HepG2 (cell line): Measurements from ENCODE around the gene IGFALS. TPM values are rescaled to one million over a fixed set of nuclear protein-coding genes. Genes with fewer than 3 reads are reported as not detected.

ENCODE experiments used
- ATAC-seq: fragments of 200-7000 bp; cut with Tn5 transposase; 3 replicates; pipeline ENCODE4 v1.9.1; 2020; ENCODE audit warnings: mild to moderate bottlenecking, moderate library complexity
- BruUV-seq: library from RNA; stranded (reverse); fragments of 400-500 nt; replicated peaks from 2 replicates; lab custom pipeline; 2021; lab: Mats Ljungman, UMichigan
- CTCF ChIA-PET: fragments of 300-600 bp; formaldehyde crosslinking; extraction: SDS; loops from one replicate; lab custom pipeline; 2021; ENCODE audit warnings: low total read pairs, inconsistent platforms, low intra/inter-chr PET ratio; lab: Yijun Ruan, JAX
- POLR2A ChIA-PET: fragments of 350-600 bp; sonication (Branson Sonifier 250); formaldehyde crosslinking; loops from one replicate; lab custom pipeline; 2020; ENCODE audit warnings: antibody characterized with exemption, inconsistent platforms; lab: Yijun Ruan, JAX
- DNase-seq: peaks from one replicate; pipeline ENCODE4 v3.0.0-alpha.2; 2015; ENCODE audit warnings: low spot score
- FAIRE-seq: peaks from 3 replicates; lab custom pipeline; 2011; peaks lifted over from hg19 to GRCh38; lab: Jason Lieb, UNC
- H2AFZ ChIP-seq: one replicate; pipeline ENCODE4 v1.6.1; 2011; ENCODE audit warnings: low read length, inconsistent platforms
- H3K27ac ChIP-seq: fragments of 300-600 bp; 3 replicates; pipeline ENCODE4 v1.8.0; 2011; ENCODE audit warnings: mixed run types, mild to moderate bottlenecking, mixed read lengths, low read length, inconsistent platforms; ENCODE audit not compliant: insufficient read depth; ENCODE audit errors: extremely low read length
- H3K27me3 ChIP-seq, 2 experiments: fragments of 200-600 bp in 1 of 2; 2 replicates in 1 of 2; 3 replicates in 1 of 2; pipeline versions ENCODE4 v1.6.0 to v1.8.0; 2011; ENCODE audit warnings: low read length in 2 of 2, mild to moderate bottlenecking in 2 of 2, moderate library complexity in 2 of 2, inconsistent platforms in 1 of 2; ENCODE audit not compliant: insufficient read depth in 2 of 2, control insufficient read depth in 1 of 2
- H3K36me3 ChIP-seq, 2 experiments: fragments of 200-600 bp in 1 of 2; replicated peaks in 1 of 2; 2 replicates in 1 of 2; 3 replicates in 1 of 2; pipeline versions ENCODE4 v1.5.1 to v1.8.0; 2011; ENCODE audit warnings: low read length in 2 of 2, inconsistent platforms in 1 of 2; ENCODE audit not compliant: insufficient read depth in 2 of 2, control insufficient read depth in 1 of 2
- H3K4me1 ChIP-seq: 2 replicates; pipeline ENCODE4 v1.5.1; 2012; ENCODE audit warnings: low read length, inconsistent platforms; ENCODE audit not compliant: insufficient read depth
- H3K4me2 ChIP-seq: 2 replicates; pipeline ENCODE4 v1.6.0; 2011; ENCODE audit warnings: low read depth, low read length, inconsistent platforms
- H3K4me3 ChIP-seq, 3 experiments: fragments of 200-600 bp in 1 of 3; sonication (generic), shearing (Covaris generic) in 1 of 3; replicated peaks in 1 of 3; 2 replicates each; pipeline ENCODE4 v1.5.1; 2011 to 2016; ENCODE audit warnings: low read length in 3 of 3, inconsistent platforms in 2 of 3, low read depth in 2 of 3, mild to moderate bottlenecking in 2 of 3, control low read depth in 1 of 3, mixed read lengths in 1 of 3; ENCODE audit not compliant: insufficient read depth in 1 of 3
- H3K79me2 ChIP-seq: one replicate; pipeline ENCODE4 v1.6.1; 2011; ENCODE audit warnings: low read length, inconsistent platforms; ENCODE audit not compliant: insufficient read depth
- H3K9ac ChIP-seq: 2 replicates; pipeline ENCODE4 v1.6.0; 2011; ENCODE audit warnings: mild to moderate bottlenecking, low read depth, low read length, inconsistent platforms; ENCODE audit not compliant: insufficient read depth
- H3K9me3 ChIP-seq: 2 replicates; pipeline ENCODE4 v1.5.1; 2012; ENCODE audit warnings: mild to moderate bottlenecking, low read length
- H4K20me1 ChIP-seq: 2 replicates; pipeline ENCODE4 v1.6.0; 2011; ENCODE audit warnings: inconsistent platforms, mild to moderate bottlenecking, low read length, moderate library complexity; ENCODE audit not compliant: insufficient read depth
- BRCA1 ChIP-seq: sonication (generic); formaldehyde crosslinking; IDR thresholded peaks from 2 replicates; pipeline ENCODE4 v1.4.0; 2020; ENCODE audit warnings: missing genetic modification reagents
- HOXD1 ChIP-seq: sonication (generic); formaldehyde crosslinking; IDR thresholded peaks from 2 replicates; pipeline ENCODE4 v1.5.0; 2020; ENCODE audit warnings: missing genetic modification reagents
- NFIC ChIP-seq: IDR thresholded peaks from 2 replicates; pipeline ENCODE4 v1.6.1; 2012; ENCODE audit warnings: mild to moderate bottlenecking, low read length, inconsistent platforms
- SKI ChIP-seq: fragments of 450-650 bp; IDR thresholded peaks from one replicate; pipeline ENCODE4 v1.6.1; 2018; ENCODE audit warnings: mild to moderate bottlenecking; ENCODE audit not compliant: partially characterized antibody
- SRSF4 ChIP-seq: fragments of 200-400 bp; formaldehyde crosslinking; IDR thresholded peaks from one replicate; pipeline ENCODE4 v1.6.1; 2018; ENCODE audit warnings: mild to moderate bottlenecking, low read depth, low read length, moderate library complexity; ENCODE audit not compliant: poor library complexity, severe bottlenecking
- ZNF30 ChIP-seq: sonication (generic); formaldehyde crosslinking; IDR thresholded peaks from 2 replicates; pipeline ENCODE4 v1.5.0; 2020; ENCODE audit warnings: mild to moderate bottlenecking, missing genetic modification reagents
- ZNF333 ChIP-seq: sonication (generic); formaldehyde crosslinking; IDR thresholded peaks from 2 replicates; pipeline ENCODE4 v1.4.0; 2020; ENCODE audit warnings: mild to moderate bottlenecking, missing genetic modification reagents, borderline replicate concordance
- ZNF431 ChIP-seq: sonication (generic); formaldehyde crosslinking; IDR thresholded peaks from 2 replicates; pipeline ENCODE4 v1.9.0; 2022; ENCODE audit warnings: missing genetic modification reagents, low read depth, mild to moderate bottlenecking, borderline replicate concordance
- ZNF484 ChIP-seq: sonication (generic); formaldehyde crosslinking; IDR thresholded peaks from 2 replicates; pipeline ENCODE4 v1.5.1; 2020; ENCODE audit warnings: mild to moderate bottlenecking, low read depth, missing genetic modification reagents, borderline replicate concordance
- ZNF546 ChIP-seq: sonication (generic); formaldehyde crosslinking; conservative IDR thresholded peaks from 2 replicates; pipeline ENCODE4 v1.8.1; 2023; ENCODE audit warnings: mild to moderate bottlenecking, missing genetic modification reagents
- ZNF674 ChIP-seq: sonication (generic); formaldehyde crosslinking; IDR thresholded peaks from 2 replicates; pipeline ENCODE4 v1.5.0; 2020; ENCODE audit warnings: low read depth, mild to moderate bottlenecking, missing genetic modification reagents
- WGBS: methylation state at CpG from one replicate; pipeline ENCODE4 v1.1.6; 2017; ENCODE audit warnings: low lambda C conversion rate; 5-methylcytosine and 5-hydroxymethylcytosine counted together
- in situ Hi-C: cut with HindIII; loops from 2 replicates; pipeline ENCODE4 v1.10.0; 2017; ENCODE audit warnings: low pct_unique_long_range_greater_than_20kb; ENCODE audit not compliant: extremely low pct_ligation_motif_present
- intact Hi-C: fragments of 100-400 bp; cut with micrococcal nuclease; formaldehyde crosslinking; loops from one replicate; pipeline ENCODE4 v1.10.0; 2022; ENCODE audit not compliant: unreplicated experiment
- polyA plus RNA-seq, 8 experiments: library from polyadenylated mRNA; depleted of rRNA in 3 of 8; stranded (reverse) in 7 of 8; unstranded in 1 of 8; fragments of >200 nt; fragmentation: Illumina TruSeq in 4 of 8; extraction: Trizol in 4 of 8; gene quantifications; 2 replicates each; pipeline versions ENCODE4 v1.2.1 to v1.2.3, GENCODE V29; 2011 to 2016; ENCODE audit warnings: low read depth in 4 of 8, missing spikeins in 1 of 8, mixed read lengths in 1 of 8; ENCODE audit not compliant: insufficient read depth in 1 of 8
- total RNA-seq, 5 experiments: library from RNA; depleted of rRNA; stranded (reverse); fragments of >200 nt; fragmentation: Illumina TruSeq; extraction: Trizol; gene quantifications; 2 replicates each; pipeline ENCODE4 v1.2.3, GENCODE V29; 2016; ENCODE audit warnings: low read depth in 1 of 5
- TF ChIP-seq, protein P1 (sequence below): IDR thresholded peaks from 2 replicates; pipeline ENCODE4 v1.6.1; 2016; ENCODE audit warnings: low read depth, borderline replicate concordance

IGFALS gene
- total and polyA plus RNA-seq, 2 of the 13 experiments (the other 11 are each of a cell fraction or from before 2014, with no cell fraction given) = 0.34 to 2.4 TPM

DNA sequence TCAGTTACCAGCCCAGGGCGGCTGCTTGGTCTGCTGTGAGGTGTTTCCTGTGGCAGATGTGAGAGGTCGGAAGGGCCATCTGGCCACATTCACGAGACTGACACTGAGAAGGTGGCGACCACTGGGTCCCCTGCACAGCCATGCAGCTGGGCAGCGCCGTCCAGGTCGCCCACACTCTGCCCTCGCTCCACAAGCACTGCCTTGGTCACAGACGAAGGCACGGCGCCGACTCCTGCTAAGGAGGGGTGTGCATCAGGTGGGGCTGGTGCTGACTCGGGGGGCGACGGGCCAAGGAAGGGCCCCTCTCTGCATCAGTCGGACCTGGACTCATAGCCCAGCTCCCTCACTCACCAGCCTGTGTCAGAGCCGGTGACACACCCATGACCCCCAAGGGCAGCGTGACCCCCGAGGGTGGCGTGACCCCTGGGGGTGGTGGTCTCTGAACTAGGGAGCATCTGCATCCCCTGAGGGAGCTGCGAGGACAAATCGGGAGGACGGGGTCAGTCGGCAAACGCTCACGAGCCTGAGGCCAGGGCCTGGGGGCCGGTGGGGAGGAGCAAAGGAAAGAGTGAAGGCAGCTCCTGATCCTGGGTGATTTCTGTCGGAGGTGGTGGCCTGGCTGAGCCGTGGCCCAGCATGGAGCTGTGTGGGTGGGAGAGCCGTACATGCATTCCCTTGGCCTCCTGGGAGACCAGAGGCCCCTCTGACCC is 52.6 kb downstream of the IGFALS start:
- ATAC-seq (no peak), FAIRE-seq (no peak), DNase-seq (no peak)
- TF ChIP-seq ZNF30 (CRISPR knock-in tag) = no peak
- TF ChIP-seq SRSF4 = no peak
- TF ChIP-seq ZNF674 = no peak
- no peak for TF ChIP-seq HOXD1 (CRISPR knock-in tag)
- TF ChIP-seq SKI = no peak
- TF ChIP-seq ZNF333 (CRISPR knock-in tag) = no peak
- TF ChIP-seq ZNF546 (CRISPR knock-in tag) = no peak
- TF ChIP-seq ZNF431 (CRISPR knock-in tag) = no peak
- no peak for TF ChIP-seq BRCA1 (CRISPR knock-in tag)
- no peak for TF ChIP-seq ZNF484 (CRISPR knock-in tag)
- no peak for TF ChIP-seq NFIC
- TF ChIP-seq, protein P1, sequence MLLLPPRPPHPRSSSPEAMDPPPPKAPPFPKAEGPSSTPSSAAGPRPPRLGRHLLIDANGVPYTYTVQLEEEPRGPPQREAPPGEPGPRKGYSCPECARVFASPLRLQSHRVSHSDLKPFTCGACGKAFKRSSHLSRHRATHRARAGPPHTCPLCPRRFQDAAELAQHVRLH = no peak
- Histone ChIP-seq H3K27ac (no peak overlapping the region), H3K4me3 (no peak overlapping the region), H3K4me1 (no peaks in the 10 kb centered on the region), H4K20me1 (no peaks in the 10 kb centered on the region; the same call in 1 of the 2 replicates), H3K27me3 (no peaks in the 10 kb centered on the region), H2AFZ (no peak overlapping the region), H3K79me2 (no peaks in the 10 kb centered on the region), H3K4me2 (no peak overlapping the region), H3K9ac (no peak overlapping the region), H3K36me3 (peaks cover 4 to 23% of the 10 kb centered on the region in 2 experiments; a peak in 4 of 5 replicates), H3K9me3 (peaks cover 12% of the 10 kb centered on the region)
- intact Hi-C loops = no loop called here
- in situ Hi-C loops = no loop called here
- ChIA-PET CTCF (no interaction called here), POLR2A (no interaction called here)
- no TSS peak for BruUV-seq
- WGBS = 94% methylated on average over 21 of the region's 30 CpGs

Other genes with a start within 250 kb of the IGFALS start
- 7.8 and 9.5 TPM in 2 replicates for gene IFT140, start 181.6 kb downstream of the IGFALS start, total RNA-seq (2016; rRNA removed; fragmentation: Illumina TruSeq; extraction: Trizol)
- 5.8 and 7.0 TPM in 2 replicates for gene IFT140, start 181.6 kb downstream of the IGFALS start, polyA plus RNA-seq (2011; rRNA removed)
- gene CRAMP1, start 181.3 kb downstream of the IGFALS start, total RNA-seq (2016; rRNA removed; fragmentation: Illumina TruSeq; extraction: Trizol) = 6.6 and 6.8 TPM in 2 replicates
- 9.7 and 13.0 TPM in 2 replicates for gene CRAMP1, start 181.3 kb downstream of the IGFALS start, polyA plus RNA-seq (2011; rRNA removed)
- gene JPT2, start 115.4 kb downstream of the IGFALS start, total RNA-seq (2016; rRNA removed; fragmentation: Illumina TruSeq; extraction: Trizol) = 89.4 and 127 TPM in 2 replicates
- 52.5 and 53.5 TPM in 2 replicates for gene JPT2, start 115.4 kb downstream of the IGFALS start, polyA plus RNA-seq (2011; rRNA removed)
- 3.6 and 25.1 TPM in 2 replicates for gene MAPK8IP3, start 87.5 kb downstream of the IGFALS start, total RNA-seq (2016; rRNA removed; fragmentation: Illumina TruSeq; extraction: Trizol)
- 41.7 and 65.8 TPM in 2 replicates for gene MAPK8IP3, start 87.5 kb downstream of the IGFALS start, polyA plus RNA-seq (2011; rRNA removed)
- gene NME3, start 22.2 kb downstream of the IGFALS start, total RNA-seq (2016; rRNA removed; fragmentation: Illumina TruSeq; extraction: Trizol) = 4.9 and 15.9 TPM in 2 replicates
- gene NME3, start 22.2 kb downstream of the IGFALS start, polyA plus RNA-seq (2011; rRNA removed) = 10.4 and 13.9 TPM in 2 replicates
- 1.7 and 7.6 TPM in 2 replicates for gene EME2, start 20.9 kb downstream of the IGFALS start, total RNA-seq (2016; rRNA removed; fragmentation: Illumina TruSeq; extraction: Trizol)
- 4.4 and 6.5 TPM in 2 replicates for gene EME2, start 20.9 kb downstream of the IGFALS start, polyA plus RNA-seq (2011; rRNA removed)
- gene MRPS34, start 20.6 kb downstream of the IGFALS start, total RNA-seq (2016; rRNA removed; fragmentation: Illumina TruSeq; extraction: Trizol) = 129 and 131 TPM in 2 replicates
- 61.3 and 63.5 TPM in 2 replicates for gene MRPS34, start 20.6 kb downstream of the IGFALS start, polyA plus RNA-seq (2011; rRNA removed)
- 8.2 and 13.2 TPM in 2 replicates for gene SPSB3, start 11.1 kb downstream of the IGFALS start, total RNA-seq (2016; rRNA removed; fragmentation: Illumina TruSeq; extraction: Trizol)
- gene SPSB3, start 11.1 kb downstream of the IGFALS start, polyA plus RNA-seq (2011; rRNA removed) = 21.9 and 26.7 TPM in 2 replicates
- gene NUBP2, start 10.7 kb downstream of the IGFALS start, total RNA-seq (2016; rRNA removed; fragmentation: Illumina TruSeq; extraction: Trizol) = 43.8 and 61.5 TPM in 2 replicates
- 25.7 and 33.5 TPM in 2 replicates for gene NUBP2, start 10.7 kb downstream of the IGFALS start, polyA plus RNA-seq (2011; rRNA removed)
- 55.6 and 70.4 TPM in 2 replicates for gene HAGH, start 33.1 kb upstream of the IGFALS start, total RNA-seq (2016; rRNA removed; fragmentation: Illumina TruSeq; extraction: Trizol)
- 95.4 and 110 TPM in 2 replicates for gene HAGH, start 33.1 kb upstream of the IGFALS start, polyA plus RNA-seq (2011; rRNA removed)
- 45.3 and 55.1 TPM in 2 replicates for gene FAHD1, start 33.5 kb upstream of the IGFALS start, total RNA-seq (2016; rRNA removed; fragmentation: Illumina TruSeq; extraction: Trizol)
- gene FAHD1, start 33.5 kb upstream of the IGFALS start, polyA plus RNA-seq (2011; rRNA removed) = 39.0 and 45.0 TPM in 2 replicates
- not detected in 2 replicates for gene MEIOB, start 78.5 kb upstream of the IGFALS start, total RNA-seq (2016; rRNA removed; fragmentation: Illumina TruSeq; extraction: Trizol)
- gene MEIOB, start 78.5 kb upstream of the IGFALS start, polyA plus RNA-seq (2011; rRNA removed) = 0.05 and 0.17 TPM in 2 replicates
- not detected in 2 replicates for gene HS3ST6, start 124.7 kb upstream of the IGFALS start, total RNA-seq (2016; rRNA removed; fragmentation: Illumina TruSeq; extraction: Trizol)
- gene HS3ST6, start 124.7 kb upstream of the IGFALS start, polyA plus RNA-seq (2011; rRNA removed) = not detected in 2 replicates
- gene MSRB1, start 149.5 kb upstream of the IGFALS start, total RNA-seq (2016; rRNA removed; fragmentation: Illumina TruSeq; extraction: Trizol) = 32.1 and 49.0 TPM in 2 replicates
- gene MSRB1, start 149.5 kb upstream of the IGFALS start, polyA plus RNA-seq (2011; rRNA removed) = 75.4 and 84.2 TPM in 2 replicates
- gene RPL3L, start 161.0 kb upstream of the IGFALS start, total RNA-seq (2016; rRNA removed; fragmentation: Illumina TruSeq; extraction: Trizol) = not detected in 2 replicates
- 0.17 and 0.30 TPM in 2 replicates for gene RPL3L, start 161.0 kb upstream of the IGFALS start, polyA plus RNA-seq (2011; rRNA removed)
- gene NDUFB10, start 165.8 kb upstream of the IGFALS start, total RNA-seq (2016; rRNA removed; fragmentation: Illumina TruSeq; extraction: Trizol) = 143 and 157 TPM in 2 replicates
- gene NDUFB10, start 165.8 kb upstream of the IGFALS start, polyA plus RNA-seq (2011; rRNA removed) = 68.6 and 73.7 TPM in 2 replicates
- gene RPS2, start 171.1 kb upstream of the IGFALS start, total RNA-seq (2016; rRNA removed; fragmentation: Illumina TruSeq; extraction: Trizol) = 1,908 and 1,988 TPM in 2 replicates
- gene RPS2, start 171.1 kb upstream of the IGFALS start, polyA plus RNA-seq (2011; rRNA removed) = 4,513 and 4,514 TPM in 2 replicates
- not detected in 2 replicates for gene RNF151, start 173.2 kb upstream of the IGFALS start, total RNA-seq (2016; rRNA removed; fragmentation: Illumina TruSeq; extraction: Trizol)
- gene RNF151, start 173.2 kb upstream of the IGFALS start, polyA plus RNA-seq (2011; rRNA removed) = not detected in 2 replicates
- gene TBL3, start 178.3 kb upstream of the IGFALS start, total RNA-seq (2016; rRNA removed; fragmentation: Illumina TruSeq; extraction: Trizol) = 31.2 and 38.0 TPM in 2 replicates
- 16.8 and 24.9 TPM in 2 replicates for gene TBL3, start 178.3 kb upstream of the IGFALS start, polyA plus RNA-seq (2011; rRNA removed)
- 0.21 and 1.4 TPM in 2 replicates for gene NOXO1, start 187.8 kb upstream of the IGFALS start, total RNA-seq (2016; rRNA removed; fragmentation: Illumina TruSeq; extraction: Trizol)
- 0.69 and 1.4 TPM in 2 replicates for gene NOXO1, start 187.8 kb upstream of the IGFALS start, polyA plus RNA-seq (2011; rRNA removed)
- 68.3 and 71.7 TPM in 2 replicates for gene GFER, start 190.5 kb upstream of the IGFALS start, total RNA-seq (2016; rRNA removed; fragmentation: Illumina TruSeq; extraction: Trizol)
- 28.6 and 35.9 TPM in 2 replicates for gene GFER, start 190.5 kb upstream of the IGFALS start, polyA plus RNA-seq (2011; rRNA removed)
- 0.58 and 0.97 TPM in 2 replicates for gene SYNGR3, start 196.3 kb upstream of the IGFALS start, total RNA-seq (2016; rRNA removed; fragmentation: Illumina TruSeq; extraction: Trizol)
- 5.7 and 7.4 TPM in 2 replicates for gene SYNGR3, start 196.3 kb upstream of the IGFALS start, polyA plus RNA-seq (2011; rRNA removed)
- gene ZNF598, start 216.1 kb upstream of the IGFALS start, total RNA-seq (2016; rRNA removed; fragmentation: Illumina TruSeq; extraction: Trizol) = 9.5 and 13.5 TPM in 2 replicates
- gene ZNF598, start 216.1 kb upstream of the IGFALS start, polyA plus RNA-seq (2011; rRNA removed) = 14.2 and 17.6 TPM in 2 replicates
- gene NPW, start 226.1 kb upstream of the IGFALS start, total RNA-seq (2016; rRNA removed; fragmentation: Illumina TruSeq; extraction: Trizol) = 0.97 TPM in 1 of 2 replicates, not detected in the other
- gene NPW, start 226.1 kb upstream of the IGFALS start, polyA plus RNA-seq (2011; rRNA removed) = 0.24 and 0.25 TPM in 2 replicates
- 15.8 and 23.7 TPM in 2 replicates for gene NHERF2, start 233.2 kb upstream of the IGFALS start, total RNA-seq (2016; rRNA removed; fragmentation: Illumina TruSeq; extraction: Trizol)
- 39.3 and 47.2 TPM in 2 replicates for gene NHERF2, start 233.2 kb upstream of the IGFALS start, polyA plus RNA-seq (2011; rRNA removed)